ENCODE measurements around the gene MAGI1.

MAGI1 gene

DNA sequence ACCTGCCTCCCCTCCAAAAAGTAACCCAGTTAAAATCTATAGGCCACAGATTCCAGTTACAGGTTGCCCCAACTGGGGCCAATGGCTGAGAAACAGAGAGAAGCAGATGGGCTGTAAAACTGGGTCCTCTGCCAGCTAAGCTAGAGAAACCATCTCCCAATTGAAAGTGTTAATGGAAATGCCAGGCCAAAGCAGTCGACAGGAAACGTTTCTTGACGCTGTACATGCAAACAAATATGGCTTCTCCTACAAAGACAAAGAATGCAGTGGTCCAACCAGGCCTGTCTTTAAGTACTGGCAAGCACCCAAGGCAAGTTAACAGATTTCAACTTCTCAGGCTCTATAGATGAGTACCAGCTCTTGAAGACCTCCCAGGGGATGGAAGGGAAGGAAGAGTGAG, 71.3 kb downstream of the MAGI1 start:
- no peak for DNase-seq

DNA sequence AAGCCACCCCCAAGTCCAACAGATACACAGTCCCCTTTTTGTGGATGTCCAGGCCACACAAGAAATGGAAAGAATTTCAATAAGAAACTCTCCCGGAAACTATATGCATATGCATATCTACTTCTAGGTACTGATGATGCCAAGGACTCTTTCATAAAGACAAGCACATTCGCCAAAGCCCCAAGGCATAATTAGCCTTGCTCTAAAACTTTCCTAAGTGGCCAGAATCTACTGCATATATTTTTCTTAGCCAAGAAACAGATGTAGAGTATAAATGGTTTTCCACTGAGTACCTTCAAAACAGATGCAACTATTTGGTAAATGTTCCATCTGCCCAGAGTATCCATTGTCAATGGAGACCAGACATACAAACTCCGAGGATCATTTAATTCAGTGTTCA, 73.9 kb downstream of the MAGI1 start:
- DNase-seq = no peak

DNA sequence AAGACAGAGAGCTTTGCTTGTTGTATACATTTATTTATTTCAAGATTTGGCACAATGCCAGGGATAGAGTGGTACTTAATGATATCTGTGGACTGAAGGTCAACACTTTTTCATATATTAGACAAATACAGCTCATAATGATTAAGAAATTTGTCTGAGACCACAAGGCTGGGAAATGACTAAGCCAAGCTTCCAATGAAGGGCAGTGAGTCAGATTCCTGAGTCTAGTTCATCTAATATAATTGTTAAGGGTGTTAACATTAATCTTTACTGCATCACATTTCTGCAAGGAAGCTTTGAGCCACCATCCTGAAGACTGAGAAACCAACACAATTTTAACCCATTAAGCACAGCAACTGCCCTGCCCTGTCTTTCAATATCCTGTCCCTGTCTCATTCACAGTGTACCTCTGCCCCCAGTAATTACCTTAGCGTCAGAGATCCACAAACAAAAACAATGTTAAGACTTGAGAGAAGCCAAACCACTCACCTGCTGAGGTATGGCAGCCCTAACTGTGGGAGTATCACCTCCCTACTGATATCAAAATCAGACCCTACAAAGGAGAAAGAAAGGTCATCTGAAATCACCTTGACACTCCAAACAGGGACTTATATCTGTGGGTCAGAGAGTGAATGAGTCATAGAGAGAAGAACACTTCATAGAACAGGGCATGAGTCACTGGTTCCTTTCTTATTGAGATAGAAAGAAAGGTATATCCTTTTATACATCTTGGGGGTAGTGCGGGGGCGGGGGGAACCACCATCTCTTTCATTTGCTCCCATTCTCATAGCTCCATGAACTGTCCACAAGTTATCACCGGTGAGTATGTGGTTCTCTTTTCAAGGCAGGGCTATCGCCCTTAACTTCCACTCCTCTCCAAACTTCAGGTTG, 74.7 kb downstream of the MAGI1 start:
- no peak for DNase-seq

DNA sequence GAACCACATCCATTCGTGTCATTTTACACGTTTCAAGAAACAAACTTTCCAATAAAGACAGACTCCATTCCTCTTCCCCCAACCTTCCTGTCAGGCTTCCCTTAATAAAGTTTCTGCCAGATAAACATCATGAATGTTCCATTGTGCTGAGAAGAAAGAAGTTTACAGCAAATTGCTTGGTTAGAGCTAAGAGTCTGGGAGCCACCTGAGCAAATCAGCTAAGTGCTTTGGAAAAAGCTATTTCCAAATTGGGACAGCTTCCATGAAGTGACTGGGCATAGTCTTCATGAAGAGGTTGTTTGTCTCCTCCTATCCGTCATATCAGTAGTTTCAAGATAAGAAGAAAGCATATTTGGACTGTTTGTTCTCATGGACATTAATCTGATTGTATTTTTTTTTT, 77.0 kb downstream of the MAGI1 start:
- DNase-seq = no peak

DNA sequence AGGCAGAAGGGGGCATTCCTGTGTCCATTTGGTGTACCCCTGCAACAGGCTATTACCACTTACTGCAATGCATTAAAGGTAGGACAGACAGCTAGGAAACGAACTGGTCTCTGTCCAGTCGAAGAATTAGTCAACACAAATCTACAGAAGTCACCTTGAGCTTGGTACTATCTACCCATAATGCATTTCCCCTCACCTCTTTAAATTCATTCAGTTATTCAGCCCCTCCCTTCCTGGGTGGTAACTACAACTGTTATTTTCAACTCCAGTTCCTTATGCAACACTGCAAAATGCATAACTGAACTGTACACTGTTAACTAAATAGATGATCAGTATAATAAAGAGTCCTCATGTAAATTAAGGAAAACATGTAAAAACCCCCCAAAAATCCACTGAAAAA, 77.6 kb downstream of the MAGI1 start:
- no peak for DNase-seq

DNA sequence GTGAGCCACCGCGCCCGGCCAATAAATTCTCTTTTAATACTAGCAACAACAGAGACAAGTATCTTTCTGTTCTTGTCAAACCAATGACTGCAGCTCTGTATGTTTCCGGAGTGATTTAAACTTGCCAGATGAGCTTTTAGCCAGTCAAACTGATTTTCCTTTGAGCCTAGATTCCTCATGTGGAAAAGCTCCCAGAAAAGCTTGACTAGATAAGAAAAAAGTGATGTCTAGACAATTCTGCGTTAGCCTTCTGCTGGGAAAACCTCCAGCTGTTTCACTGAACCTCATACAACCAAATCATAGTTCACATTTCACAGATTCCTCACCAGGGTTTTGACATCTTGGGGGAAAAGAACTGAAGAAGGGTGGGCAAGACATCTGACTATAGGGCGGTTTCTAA, 78.6 kb downstream of the MAGI1 start:
- DNase-seq = no peak

DNA sequence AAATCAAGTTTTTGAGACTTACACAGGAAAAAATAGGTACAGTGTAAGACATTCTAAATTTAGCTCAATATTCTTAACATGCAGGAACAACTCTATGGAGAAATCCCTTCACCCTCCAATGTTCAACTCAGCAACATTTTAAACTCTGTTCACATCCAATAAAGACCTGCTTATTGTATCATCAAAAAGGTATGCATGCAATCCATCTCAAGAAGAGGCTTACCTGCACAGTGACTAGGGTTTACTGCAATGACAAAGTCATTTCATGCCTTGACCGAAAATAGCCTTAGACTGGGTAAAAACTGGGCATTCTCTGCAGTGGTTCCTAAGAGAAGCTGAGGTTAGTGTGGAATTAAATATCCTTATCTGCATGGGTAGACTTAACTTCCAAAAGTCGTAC, 80.5 kb downstream of the MAGI1 start:
- no peak for DNase-seq

DNA sequence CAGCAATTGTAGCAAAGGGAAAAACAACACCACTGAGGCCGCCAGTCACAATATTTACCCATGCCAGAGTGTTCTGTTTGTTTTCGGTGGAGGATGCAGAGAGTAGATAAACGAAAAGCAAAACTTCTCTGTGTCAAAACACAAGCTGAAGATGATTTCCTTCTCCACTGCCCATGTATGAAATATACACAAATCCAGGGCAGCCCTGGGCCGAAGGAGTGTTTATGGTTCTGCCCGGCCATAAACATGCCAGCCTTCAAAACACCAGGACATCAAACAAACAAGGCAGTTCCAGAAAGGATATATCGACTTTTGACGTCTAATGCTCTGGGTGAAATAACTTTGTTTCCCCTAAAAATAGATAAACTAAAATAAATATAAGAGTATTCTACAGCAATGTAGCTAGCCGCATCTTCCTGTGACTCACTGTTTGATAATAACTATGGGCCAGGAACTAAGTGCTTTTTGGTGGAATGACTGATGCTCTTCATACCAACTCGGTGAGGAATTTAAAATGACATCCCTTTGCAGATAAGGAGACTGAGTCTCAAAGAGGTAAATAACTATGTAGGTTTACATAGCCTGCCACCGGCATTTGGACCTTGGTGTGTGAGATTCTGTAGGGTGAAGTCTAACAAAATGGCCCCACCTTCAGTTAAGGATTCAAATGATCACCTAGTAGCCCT, 82.8 kb downstream of the MAGI1 start:
- no peak for DNase-seq

DNA sequence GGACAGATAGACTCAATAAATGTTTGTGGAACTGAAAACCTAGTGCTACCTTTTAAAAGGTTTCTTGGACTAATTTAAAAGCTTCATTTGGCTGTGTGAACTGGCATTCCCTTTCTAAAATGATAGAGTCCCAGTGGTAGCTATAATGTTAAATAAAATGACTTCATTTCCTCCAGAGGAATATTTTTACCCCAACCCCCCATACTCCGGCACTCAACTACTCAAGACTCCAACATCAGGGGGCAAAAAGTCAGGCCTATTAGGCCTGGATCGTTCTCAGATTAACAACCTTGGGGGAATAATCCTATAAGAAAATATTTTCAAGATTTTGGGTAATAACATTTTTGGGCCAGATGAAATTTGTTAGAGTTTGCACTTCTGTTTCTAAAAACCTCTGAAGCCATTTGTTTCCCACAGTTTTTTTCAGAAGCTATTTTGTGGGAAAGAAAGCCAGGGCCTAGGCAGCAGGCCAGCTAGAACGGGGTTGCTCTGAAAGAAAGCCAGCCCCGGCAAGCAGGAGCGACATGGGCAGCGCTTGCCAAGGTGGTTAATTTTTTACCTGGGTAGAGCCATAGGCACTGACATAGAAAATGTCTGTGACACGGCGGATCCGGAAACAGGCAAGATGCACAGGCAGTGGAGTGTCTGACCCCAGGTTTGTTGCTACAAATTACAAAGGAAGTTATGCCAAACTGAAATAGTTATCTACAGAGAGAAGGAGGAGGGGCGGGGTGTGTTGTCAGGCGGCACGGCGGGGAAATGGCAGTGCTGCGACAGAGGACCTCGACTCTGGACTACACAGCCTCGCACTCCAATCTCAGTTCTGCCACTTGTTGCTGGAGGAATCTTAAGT, 84.6 kb downstream of the MAGI1 start:
- no peak for DNase-seq

DNA sequence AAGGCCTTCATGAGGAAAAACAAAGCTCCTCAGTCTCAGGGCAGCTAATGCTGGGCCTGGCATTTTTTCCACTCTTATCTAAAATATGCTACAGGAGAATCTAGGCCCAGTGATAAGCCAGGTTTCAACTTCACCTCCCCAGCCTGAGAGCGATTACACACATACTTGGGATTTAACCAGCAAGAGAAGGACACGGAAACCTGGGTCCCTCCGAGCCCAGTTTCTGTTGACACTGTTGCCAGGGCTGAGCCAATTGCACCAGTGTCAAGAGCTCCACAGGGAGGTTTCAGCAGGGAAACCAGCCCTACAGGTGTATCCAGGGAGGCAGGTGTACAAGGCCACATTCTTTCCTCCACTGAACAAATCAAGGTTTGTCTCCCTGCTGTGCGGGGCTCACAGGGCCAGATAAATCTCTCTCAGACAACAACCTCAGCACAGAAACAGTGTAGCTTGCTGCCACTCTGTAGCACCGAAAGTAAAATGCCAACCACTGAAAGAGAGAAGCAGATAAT, 85.4 kb downstream of the MAGI1 start:
- no peak for DNase-seq

DNA sequence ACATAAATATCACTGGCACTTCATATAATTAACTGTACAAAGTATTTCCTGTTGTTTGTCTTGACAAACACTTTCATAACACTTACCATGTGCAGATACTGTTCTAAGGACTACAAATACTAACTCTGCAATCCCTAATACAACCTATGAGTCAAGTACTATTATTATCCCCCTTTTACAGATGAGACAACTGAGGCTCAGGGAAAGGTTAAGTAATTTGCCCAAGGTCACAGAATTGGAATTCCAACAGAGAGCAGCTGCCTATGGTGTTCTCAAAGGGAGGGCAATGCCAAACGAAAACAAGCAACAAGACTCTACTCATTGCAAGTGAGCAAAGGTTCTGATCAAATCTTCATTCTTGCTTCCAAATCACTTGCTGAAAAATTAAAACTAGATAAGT, 85.9 kb downstream of the MAGI1 start:
- DNase-seq = no peak

DNA sequence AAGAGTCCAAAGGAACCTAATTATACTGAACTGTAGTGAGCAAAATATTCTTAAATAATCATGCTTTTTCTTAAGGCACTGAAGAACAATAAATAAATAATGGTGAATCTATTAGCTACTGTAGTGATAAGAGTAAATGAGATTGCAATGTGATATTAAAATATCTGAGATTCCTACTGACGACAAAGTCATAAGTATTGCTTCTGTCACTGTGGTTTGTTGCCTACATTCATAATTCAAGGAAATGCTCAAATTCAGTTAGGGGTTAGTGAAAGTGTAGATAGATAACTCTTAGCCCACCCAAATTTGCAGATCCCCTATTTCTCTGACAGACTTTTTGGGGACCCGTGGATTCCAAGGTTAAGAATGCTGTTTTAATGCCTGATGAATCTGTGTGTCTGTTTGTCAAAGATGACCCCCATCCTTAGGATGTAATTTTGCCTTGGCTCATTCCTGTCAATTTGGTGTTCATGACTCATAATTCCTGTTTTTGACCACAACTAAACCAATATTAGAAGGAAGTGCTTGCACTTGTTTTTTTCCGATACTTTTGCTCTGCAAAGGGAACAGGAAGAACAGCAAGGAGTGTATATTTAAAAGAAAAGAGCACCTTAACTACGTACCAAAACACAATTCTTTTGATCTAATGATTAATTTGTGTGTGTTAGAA, 86.7 kb downstream of the MAGI1 start:
- no peak for DNase-seq

DNA sequence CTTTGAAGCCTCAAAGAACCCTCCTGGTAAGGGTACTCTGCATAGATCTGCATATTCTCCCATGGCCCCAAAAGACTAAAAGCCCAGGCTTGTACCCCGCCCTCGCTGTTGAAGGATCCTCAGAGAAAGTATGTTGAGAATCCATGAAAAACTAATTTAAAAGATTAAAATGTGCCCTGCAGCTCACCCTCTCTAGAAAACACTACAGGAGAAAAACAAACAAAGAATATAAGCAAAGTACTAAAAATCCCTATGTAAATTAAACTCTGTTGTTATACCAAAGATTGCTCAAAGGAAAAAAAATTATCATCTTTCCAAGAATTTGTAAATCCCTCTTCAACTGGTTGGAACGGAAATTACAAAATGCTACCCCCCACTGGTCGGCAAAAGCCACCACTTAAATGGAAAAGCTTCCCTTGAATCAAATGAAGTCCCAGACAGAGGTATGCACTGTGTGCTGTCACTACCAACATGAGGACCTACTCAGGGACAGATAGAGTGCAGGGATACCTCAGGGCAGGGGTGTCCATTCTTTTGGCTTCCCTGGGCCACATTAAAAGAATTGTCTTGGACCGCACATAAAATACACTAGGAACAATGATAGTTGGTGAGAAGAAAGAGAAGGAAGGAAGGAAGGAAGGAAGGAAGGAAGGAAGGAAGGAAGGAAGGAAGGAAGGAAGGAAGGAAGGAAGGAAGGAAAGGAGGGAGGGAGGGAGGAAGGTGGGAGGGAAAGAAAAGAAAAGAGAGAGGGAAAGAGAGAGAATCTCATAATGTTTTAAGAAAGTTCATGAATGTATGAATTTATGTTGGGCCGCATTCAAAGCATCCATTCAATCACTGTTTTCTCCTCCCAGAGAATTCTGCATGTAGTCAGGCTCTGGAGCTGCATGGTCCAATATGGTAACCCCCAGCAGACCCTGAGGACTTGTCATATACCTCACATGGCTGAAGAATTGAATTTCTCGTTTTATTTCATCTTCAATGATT, 88.1 kb downstream of the MAGI1 start:
- no peak for DNase-seq

DNA sequence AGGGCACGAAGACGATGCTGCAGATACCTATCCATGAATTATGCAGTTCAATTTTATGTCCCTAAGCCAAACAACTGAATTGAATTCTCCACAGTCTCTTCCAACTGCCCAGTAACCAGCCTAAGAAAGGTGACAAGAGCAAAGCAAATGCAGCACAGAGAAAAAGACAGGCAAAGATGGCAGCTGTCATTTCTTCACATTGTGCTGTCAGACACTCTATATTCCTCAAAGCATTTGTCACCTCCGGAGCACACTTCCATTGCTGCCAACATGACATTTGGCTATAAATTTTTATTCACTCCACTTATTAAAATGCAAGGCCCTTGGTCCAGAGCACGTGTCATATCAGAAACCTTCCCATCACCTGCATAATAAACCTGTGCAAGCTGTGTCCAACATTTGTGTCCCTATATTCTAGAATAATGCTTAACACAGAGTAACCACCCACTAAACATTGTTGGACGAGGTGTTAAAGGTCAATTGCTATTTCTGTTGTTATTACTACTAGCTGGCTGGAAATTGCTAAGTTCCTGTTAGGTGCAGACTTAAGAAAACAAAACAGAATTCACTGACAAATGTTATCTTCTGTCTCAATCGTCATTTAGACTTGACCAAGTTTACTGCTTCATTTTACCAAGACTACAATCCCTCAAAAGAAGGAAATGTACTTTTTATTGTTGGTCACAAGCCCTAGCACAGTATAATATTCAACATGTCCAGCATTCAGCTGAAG, 89.7 kb downstream of the MAGI1 start:
- DNase-seq = no peak

DNA sequence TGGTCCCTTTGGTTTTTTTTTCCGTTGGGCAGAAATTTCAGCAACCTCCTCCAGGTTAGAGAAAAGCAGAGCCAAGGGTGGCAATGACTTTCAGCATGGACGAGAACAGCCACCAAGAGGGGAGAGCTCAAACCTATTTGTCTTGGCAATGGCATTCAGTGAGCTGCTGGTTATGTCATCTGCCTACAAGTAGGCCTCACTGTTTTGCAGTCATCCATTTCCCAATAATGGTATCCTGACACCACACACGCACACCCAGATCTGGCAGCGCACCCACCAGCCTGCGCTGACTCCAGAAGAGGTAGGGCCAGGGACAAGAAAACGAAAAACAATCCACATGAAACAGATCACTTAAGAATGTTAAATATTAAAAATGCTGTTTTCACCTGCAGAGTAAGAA, 92.3 kb downstream of the MAGI1 start:
- DNase-seq = no peak

DNA sequence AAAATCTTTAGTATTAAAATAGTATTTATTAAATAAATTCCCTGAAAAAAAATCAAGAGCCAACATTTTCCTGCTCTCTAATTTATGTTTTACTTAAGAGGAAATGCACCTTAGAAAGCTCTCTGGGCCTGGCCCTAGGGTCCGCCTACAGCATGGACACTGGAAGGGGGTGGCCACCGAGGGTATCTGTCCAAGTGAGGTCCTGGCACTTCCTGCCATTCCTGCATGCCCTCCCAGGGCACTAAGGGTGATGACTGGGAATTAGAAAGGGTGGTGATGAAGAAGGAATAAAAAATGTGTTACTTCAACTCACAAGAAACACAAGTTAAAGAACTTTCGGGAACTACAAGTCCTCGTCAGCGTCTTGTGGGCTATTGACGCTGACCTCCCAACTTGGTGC, 92.8 kb downstream of the MAGI1 start:
- no peak for DNase-seq

DNA sequence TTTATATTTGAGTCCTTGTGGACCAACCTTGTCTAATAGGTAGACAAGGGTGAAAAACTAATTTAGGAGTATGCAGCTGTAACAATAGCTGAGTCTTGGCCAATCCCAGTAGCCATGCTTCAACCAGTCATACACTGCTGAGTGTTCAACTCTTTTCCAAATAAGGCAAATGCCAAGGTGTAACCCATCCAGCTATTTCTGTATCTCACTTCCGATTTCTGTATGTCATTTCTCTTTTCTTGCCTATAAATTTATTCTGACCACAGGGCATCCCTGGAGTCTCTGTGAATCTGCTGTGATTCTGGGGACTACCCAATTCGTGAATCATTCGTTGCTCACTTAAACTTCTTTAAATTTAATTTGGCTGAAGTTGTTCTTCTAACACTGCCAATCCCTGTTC, 93.2 kb downstream of the MAGI1 start:
- no peak for DNase-seq

DNA sequence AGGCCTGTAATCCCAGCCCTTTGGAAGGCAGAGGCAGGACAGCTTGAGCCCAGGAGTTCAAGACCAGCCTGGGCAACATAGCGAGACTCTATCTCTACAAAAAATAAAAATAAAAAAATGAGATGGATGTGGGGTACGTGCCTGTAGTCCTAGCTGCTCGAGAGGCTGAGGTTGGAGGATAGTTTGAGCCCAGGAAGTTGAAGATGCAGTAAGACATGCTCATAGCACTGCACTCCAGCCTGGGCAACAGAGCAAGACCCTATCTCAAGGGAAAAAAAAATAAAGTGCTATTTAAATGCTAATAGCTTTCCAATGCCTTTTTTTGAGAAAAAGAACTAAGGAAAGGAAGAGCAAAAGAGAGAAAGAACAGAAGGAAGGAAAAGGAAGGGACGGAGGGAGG, 94.5 kb downstream of the MAGI1 start:
- DNase-seq = no peak

DNA sequence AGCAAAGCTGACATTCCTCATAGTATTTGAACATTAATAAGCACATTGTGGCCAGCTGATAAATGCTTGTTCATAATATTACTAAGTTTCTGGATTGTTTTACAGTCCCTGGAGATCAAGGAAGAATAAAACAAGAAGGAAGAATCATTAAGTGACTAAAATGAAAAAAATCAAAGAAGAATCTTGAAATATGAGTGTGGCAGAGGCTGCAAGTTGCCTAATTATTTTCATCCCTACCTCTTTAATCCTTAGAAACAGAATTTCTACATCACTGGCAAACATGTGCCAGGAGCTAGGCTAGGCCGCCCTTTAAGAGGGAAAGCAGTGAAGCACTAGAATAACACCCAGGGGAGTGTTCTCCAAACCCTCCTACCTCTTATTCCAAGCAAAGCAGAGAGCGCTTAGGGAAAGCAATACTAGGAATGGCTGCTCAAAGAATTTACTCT, 98.9 kb downstream of the MAGI1 start:
- DNase-seq = no peak

DNA sequence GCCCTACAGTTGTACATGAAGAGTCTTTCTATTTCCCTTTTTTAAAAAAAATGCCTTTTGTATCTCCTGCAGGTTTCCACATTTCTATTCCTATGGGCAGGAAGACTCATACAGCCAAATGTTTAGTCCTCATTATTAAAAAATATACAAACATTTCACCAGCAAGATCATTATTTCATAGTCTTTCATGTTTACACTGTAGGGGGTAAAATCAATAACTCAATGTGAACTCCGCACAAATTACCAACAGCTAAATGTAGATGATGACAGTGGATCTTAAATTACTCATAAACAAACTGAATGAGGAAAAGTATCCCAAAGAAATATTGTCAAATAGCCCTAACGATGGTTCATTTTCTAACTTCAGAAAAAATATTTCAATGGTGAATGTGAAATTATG, 99.5 kb downstream of the MAGI1 start:
- no peak for DNase-seq

DNA sequence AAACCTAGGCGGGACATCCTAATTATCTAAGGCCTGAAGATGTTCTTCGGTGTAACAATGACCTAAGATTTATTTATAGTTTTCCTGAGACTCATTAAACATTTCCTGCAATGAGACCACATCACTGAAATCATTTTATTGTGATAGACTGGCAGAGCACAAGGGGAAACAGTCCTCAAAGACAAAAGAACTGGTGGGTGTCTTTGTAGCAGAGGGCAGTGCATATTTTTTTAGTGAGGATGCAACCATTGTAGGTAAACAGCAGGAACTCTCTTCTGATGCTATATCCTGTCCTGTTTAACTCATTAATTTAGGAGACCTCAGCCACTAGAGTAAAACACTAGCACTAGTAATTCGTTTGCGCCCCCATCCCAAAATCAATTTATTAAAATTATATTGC, 100.0 kb downstream of the MAGI1 start:
- DNase-seq = no peak
